C4-2B (cell line): Measurements from ENCODE around the gene PIRT.
"Not testable (repeated sequence)": the region's sequence is repeated elsewhere in the genome, so short reads cannot be mapped to it uniquely, and the experiment has no call there.

Experiments used
- H3K27ac ChIP-seq: fragments of 450-650 bp; 2 replicates; pipeline ENCODE4 v1.5.1; 2017
- ZFX ChIP-seq: fragments of 450-650 bp; IDR thresholded peaks from 2 replicates; pipeline ENCODE4 v1.6.1; 2017
- TF ChIP-seq, protein P1 (sequence below): fragments of 450-650 bp; conservative IDR thresholded peaks from 2 replicates; pipeline ENCODE4 v1.5.1; 2017; ENCODE audit warnings: mild to moderate bottlenecking

The PIRT gene

DNA sequence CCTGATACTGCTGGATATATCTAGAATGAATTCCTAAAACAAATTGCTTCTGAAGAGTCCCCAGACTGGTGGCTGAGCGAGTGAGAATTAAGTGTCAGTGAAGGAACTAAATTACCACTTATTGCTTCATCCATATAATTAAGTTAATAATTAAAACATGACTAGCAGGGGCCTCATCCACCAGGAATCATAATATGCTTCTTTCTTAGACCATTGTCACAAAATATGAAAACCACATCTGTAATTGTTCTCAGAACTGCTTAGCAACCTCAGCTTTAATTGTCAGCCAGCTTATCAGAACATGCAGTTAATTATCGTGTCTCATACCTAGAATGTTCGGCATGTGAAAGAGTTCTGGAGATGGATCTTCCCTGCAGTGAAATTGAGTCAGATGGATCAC, 21.2 kb upstream of the PIRT start:
- H3K27ac ChIP-seq: no peak overlapping the region
- no peak for TF ChIP-seq ZFX
- TF ChIP-seq, protein P1, sequence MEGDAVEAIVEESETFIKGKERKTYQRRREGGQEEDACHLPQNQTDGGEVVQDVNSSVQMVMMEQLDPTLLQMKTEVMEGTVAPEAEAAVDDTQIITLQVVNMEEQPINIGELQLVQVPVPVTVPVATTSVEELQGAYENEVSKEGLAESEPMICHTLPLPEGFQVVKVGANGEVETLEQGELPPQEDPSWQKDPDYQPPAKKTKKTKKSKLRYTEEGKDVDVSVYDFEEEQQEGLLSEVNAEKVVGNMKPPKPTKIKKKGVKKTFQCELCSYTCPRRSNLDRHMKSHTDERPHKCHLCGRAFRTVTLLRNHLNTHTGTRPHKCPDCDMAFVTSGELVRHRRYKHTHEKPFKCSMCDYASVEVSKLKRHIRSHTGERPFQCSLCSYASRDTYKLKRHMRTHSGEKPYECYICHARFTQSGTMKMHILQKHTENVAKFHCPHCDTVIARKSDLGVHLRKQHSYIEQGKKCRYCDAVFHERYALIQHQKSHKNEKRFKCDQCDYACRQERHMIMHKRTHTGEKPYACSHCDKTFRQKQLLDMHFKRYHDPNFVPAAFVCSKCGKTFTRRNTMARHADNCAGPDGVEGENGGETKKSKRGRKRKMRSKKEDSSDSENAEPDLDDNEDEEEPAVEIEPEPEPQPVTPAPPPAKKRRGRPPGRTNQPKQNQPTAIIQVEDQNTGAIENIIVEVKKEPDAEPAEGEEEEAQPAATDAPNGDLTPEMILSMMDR: no peak

DNA sequence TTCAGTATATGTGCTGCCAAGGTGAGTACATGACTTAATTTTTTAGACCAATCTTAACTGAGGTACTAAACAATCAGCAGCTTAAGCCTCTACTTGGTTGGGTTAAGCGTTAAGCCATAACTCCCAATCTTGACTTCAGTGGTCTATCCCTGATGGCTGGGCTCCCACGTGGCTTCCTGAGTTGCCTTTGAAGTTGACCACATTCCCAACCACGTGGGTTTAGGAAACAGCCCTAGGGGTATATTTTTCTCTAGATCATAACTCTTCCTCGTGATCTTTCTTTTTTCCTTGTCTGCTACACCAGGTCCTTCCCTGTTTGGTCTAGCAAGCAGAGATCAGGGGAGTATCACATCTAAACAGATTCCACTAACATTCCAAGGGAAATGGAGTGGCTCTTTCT, 20.1 kb upstream of the PIRT start:
- no peak overlapping the region for H3K27ac ChIP-seq
- TF ChIP-seq ZFX: no peak
- TF ChIP-seq, protein P1: no peak

DNA sequence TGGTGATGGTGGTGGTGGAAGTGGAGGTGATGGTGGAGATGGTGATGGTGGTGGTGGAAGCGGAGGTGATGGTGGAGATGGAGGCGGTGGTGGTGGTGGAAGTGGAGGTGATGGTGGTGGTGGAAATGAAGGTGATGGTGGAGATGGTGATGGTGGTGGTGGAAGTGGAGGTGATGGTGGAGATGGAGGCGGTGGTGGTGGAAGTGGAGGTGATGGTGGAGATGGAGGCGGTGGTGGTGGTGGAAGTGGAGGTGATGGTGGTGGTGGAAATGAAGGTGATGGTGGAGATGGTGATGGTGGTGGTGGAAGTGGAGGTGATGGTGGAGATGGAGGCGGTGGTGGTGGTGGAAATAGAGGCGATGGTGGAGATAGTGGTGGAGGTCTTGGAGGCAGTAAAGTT, 8.7 kb upstream of the PIRT start:
- not testable (repeated sequence) for H3K27ac ChIP-seq

DNA sequence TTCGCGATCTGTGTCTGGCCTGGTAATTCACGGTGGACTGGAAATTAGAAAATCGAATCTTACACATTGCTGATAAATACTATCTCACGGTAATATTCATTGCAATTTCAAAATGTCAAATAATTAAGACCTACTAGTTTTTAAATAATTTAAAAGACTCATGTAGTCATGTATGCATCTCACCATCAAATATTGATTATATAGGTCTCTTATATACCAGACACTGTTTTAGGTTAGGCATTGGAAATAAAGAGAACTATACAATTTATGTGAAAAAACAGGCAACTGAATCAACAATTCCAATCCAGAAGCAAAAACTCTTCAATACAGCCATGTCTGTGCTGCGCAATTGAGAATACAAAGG, 7.5 kb upstream of the PIRT start:
- no peak overlapping the region for H3K27ac ChIP-seq
- TF ChIP-seq, protein P1: peak; percentile 68
- TF ChIP-seq ZFX: no peak

DNA sequence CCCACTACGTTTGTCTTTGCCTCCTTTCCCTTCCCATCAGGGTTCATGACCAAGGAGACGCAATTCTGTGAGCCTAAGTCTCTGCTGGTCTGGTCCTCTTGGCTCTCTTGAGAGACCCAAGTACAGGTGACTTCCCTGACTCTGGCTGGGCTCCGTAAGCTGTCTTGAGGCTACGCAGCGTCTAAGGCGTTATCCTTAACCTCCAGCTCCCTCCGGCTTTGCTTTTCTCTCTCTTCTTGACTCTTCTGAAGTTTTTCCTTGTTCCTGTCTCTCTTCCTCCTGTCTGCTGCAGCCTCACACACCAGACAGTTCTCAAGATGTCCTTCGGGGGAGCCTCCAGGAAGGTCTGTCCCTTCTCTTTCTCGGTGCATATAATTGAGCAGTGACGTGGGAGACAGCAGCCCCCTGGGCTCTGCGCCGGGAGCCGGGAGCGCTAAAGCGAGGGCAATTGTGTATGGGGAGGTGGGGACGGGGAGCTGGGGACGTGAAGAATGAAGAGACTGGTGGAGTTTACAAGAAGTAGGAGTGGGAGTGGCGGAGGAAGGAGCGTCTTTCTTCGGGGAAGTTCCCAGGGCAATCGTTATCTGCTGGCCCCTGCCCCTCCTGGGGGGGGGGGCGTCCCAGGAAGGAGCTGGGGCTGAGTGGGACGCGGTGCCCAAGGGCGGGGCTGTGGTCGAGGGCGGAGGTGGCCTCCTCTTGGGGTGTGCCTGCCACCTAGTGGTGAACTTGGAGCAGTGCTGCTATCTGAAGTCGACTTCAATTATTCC, 6.9 kb upstream of the PIRT start:
- TF ChIP-seq ZFX: no peak
- TF ChIP-seq, protein P1: peak; percentile 97
- H3K27ac ChIP-seq: peak overlapping the region; percentile 15

DNA sequence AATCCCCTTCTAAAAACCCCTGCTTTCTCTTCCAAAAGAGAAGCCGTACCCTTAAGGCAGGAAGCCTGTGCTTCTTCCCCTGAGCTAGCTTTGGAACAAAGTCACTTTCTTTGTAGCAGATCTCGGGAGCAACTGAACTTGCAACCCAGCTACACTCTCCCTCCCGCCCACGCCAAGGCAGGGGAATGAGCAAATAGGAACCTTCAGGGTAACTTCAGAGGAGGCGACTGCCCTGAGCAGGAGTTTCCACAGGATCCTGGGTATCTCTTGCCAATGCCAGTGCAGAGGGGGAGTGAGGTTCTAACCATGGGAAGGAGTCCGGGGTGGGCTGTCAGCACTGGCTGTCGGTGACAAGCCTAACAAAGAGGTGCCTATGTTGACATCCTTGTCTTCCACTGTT, 5.9 kb upstream of the PIRT start:
- H3K27ac ChIP-seq: peak overlapping the region; percentile 15
- TF ChIP-seq, protein P1: no peak
- TF ChIP-seq ZFX: no peak

DNA sequence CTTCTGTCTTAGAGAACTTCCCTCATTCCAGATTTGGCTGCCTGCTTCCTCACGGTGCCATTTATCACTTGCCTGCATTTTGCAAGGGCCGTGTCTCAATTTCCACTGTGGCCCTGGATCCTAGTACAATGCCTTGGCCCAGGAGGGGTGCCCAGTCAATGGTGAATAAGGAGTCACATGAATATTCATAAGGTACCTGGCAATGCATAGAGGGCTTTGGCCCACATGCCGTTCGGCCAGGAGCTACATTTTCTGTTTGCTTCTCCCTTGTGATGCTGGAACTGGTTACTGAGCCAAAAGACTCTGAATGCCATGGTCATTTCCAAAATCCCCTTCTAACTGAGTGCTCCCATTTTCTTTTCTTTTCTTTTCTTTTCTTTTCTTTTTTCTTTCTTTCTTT, 4.8 kb upstream of the PIRT start:
- H3K27ac ChIP-seq: no peak overlapping the region
- TF ChIP-seq, protein P1: no peak
- TF ChIP-seq ZFX: no peak

DNA sequence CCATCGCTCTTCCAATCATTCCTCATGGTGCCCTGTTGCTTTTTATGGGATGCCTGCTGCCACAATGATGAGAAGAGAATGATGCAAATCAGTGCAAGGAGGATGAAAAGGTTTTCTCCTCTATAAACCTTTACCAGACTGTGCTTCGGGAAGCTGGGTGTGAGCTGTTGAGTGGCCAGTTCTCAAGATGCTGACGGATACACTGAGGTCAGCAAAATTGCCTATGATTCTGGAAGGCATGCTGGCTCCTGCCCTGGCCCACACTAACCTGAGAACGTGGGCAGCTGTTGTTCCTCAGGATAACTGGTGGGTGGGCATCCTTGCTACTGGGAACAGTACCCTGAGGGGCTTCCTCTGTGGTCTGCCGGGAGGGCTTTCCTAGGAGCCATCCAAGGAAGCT, 795 bp upstream of the PIRT start:
- TF ChIP-seq, protein P1: no peak
- no peak for TF ChIP-seq ZFX
- no peak overlapping the region for H3K27ac ChIP-seq
